CD4-positive, alpha-beta T cell treated with Interleukin-6 for 4 hours (primary cell): ENCODE measurements around the gene SLC66A2.

Experiments
- DNase-seq: peaks from one replicate; pipeline ENCODE4 v3.0.0-alpha.2; 2020; ENCODE audit warnings: mixed read lengths

Gene SLC66A2

DNA sequence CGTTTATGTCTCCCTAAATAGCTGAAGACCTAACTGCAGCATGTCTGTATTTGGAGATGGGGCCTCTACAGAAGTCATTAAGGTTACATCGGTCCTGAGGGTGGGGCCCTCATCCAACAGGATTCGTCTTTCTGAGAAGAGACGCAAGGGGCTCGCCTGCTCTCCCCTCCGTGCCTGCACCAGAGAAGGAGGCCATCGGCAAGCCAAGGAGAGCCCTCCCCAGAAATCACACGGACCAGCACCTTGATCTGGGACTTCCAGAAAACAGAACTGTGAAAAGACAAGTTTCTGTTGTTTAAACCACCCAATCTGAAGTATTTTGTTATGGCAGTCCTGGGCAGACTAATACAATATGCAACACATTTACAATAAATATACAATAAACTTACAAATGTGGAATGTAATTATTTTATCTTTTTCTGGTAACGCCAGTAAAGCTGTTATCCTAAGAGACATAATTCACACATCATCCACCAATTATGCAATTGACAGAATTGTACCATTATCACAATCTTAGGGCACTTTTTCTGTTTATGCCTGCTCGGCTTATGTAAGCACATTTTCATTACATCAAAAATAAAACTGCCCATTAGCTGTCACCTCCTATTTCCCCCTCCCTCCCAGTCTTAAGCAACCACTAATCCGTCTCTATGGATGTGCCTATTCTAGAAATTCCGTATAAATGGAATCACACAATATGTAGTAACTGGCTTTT, 19.1 kb upstream of the SLC66A2 start:
- no peak for DNase-seq

DNA sequence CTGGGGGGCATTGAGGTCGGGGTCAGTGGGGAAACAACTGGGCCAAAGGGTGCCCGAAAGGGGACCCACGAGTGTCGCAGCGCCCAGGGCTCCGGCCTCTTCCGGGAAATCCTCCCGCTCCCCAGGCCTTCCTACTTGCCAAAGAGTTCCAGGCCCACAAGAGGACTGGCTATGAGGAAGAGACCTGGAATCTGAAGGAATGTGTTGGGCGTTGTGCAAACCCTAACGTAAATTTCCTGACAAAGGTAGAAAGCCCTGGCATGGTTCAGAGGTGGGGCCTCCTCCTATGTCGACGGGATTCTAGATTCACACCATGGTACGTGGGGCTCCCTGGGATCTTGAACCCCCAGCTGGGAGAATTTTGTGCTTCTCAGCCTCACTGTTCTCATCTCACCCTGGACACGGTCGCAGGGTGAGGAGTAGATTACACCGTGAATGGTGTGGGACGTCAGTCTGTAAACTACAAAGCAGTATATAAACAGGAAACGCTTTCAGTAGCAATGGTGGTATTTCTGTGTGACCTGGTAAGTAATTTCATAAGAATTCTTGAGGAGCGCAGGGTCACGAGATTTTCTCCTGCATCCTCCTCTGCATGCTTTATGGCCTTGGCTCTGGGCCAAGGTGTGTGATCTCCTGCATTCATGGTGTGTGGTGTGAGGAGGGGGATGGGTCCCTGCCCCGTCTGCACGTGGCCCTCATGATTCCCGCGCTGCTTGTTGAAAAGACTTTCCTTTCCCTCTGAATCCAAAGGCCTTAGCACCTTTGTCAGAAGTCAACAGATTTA, 13.9 kb upstream of the SLC66A2 start:
- peak; percentile 47 for DNase-seq

DNA sequence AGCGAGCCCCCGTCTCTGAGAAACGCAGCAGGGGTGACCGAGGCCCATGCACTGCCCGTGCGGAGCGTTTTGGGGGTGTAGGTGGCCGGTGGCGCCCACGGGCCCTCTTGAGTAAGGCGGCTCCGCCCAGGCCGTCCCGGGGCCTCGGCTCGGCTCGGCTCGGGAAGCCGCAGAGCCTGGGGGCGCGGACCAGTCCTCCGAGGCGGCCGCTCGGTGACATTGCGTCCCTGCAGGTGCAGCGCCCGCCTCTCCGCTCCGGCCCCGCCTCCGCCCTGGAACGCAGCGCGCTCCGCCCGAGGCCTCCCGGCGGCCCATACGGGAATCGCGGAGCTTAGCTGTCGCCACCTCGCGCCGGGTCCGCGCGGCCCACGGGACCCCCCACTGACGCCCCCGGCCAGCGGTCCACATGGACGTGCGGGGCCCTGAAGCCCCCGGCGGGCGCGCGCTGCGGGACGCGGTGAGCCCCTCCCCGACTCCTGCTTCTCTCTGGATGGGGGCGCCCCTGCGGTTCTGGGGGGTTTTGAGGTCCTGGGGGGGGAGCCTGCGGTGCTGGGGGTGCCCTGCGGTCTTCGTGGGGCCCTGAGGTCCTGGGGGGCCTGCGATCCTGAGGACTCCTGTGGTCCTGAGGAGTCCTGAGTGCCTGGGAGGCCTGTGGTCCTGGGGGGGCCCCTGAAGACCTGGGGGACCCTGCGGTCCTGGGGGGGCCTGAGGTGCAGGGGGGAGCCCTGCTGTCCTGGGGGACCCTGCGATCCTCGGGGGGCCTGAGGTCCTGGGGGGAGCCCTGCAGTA, 13.1 kb upstream of the SLC66A2 start, which contains the start of gene HSBP1L1:
Gene HSBP1L1 (plus strand): TSS at position 314 of the 789 bp plus-strand sequence. CDS start 93 bp downstream, at position 407.
- DNase-seq, result peak; percentile 80

DNA sequence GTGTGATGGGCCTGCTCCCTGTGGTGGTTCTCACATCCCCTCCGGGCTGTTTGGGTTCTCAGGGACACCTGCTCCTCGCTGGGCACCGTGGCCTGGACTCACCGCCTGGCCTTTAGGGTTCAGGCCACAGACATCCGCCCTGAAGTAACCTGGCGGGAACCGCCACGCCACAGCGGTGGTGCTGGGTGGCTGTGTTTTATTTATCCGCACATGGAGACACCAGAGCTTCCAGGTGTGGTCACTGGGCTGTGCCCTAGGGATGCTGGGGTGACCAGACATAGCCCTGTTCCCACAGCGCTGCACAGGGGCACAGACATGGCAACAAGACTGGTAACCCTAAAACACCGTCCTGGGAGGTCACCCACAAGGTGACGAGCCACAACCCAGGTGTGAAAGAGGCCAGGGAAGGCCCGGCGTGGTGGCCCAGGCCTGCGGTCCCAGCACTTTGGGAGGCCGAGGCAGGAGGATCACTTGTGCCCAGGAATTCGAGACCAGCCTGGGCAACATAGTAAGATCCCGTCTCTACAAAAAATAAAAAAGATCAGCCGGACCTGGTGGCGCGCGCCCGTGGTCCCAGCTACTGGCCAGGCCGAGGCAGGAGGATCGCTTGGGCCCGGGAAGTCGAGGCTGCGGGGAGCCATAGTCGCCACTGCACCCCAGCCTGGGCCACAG, 12.3 kb upstream of the SLC66A2 start:
- DNase-seq, result no peak

- peak; percentile 35 for DNase-seq
These were observed 11.6 kb upstream of the SLC66A2 start for GRCh38 chr18:79962835-79963657.

DNA sequence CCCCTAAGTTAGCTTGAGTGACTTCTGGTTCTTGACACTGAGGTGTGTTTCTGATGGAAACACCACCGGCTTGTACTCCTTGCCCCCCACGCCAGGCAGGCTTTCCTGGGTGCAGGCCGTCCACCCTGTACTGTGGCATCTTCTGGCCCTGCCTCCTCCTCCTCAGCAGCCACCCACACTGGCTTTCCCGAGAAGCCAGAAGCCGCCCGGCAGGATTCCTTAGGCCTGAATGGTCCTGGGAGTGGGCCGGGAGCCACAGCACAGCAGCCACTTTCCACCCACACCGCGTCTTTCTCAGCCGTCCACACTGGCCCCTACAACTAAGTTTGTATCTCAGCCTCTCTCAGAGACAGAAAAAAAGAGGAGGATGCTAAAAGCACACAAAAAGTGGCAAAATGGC, 10.9 kb upstream of the SLC66A2 start:
- no peak for DNase-seq

GRCh38 chr18:79961527-79962291, 10.3 kb upstream of the SLC66A2 start:
- DNase-seq, result no peak

DNA sequence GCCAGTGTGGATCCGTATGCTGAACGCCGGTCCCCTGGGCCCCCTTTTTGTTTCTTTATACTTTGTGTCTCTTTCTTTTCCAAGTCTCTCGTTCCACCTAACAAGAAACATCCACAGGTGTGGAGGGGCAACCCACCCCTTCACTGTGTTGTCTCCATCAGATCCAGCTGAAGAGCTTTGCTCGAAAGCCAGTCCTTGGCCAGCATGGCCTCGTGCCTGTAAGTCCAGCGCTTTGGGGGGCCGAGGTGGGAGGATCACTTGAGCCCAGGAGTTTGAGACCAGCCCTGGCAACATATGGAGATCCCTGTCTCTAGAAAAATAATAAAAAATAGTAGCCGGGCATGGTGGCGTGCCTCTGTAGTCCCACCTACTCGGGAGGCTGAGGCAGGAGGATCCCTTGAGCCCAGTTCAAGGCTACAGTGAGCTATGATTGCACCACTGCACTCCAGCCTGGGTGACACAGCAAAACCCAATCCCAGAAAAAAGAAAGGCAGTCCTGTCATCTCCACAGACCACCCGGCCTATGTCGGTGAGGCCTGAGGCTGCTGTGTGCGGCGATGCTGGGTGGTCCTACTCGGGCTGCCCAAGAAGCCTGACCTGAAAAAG, 9.6 kb upstream of the SLC66A2 start:
- no peak for DNase-seq

DNA sequence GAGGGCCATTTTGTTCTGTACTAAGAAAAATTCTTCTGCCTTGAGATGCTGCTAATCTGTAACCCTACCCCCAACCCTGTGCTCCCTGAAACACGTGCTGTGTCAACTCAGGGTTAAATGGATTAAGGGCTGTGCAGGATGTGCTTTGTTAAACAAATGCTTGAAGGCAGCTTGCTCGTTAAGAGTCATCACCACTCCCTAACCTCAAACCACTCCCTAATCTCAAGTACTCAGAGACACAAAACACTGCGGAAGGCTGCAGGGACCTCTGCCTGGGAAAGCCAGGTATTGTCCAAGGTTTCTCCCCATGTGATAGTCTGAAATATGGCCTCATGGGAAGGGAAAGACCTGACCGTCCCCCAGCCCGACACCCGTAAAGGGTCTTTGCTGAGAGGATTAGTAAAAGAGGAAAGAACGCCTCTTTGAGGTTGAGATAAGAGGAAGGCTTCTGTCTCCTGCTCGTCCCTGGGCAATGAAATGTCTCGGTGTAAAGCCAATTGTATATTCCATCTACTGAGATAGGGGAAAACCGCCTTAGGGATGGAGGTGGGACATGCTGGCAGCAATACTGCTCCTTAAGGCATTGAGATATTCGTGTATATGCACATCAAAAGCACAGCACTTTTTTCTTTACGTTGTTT, 8.8 kb upstream of the SLC66A2 start:
- peak; percentile 17 for DNase-seq

- no peak for DNase-seq
These were observed 7.5 kb upstream of the SLC66A2 start for GRCh38 chr18:79958981-79959380.

DNA sequence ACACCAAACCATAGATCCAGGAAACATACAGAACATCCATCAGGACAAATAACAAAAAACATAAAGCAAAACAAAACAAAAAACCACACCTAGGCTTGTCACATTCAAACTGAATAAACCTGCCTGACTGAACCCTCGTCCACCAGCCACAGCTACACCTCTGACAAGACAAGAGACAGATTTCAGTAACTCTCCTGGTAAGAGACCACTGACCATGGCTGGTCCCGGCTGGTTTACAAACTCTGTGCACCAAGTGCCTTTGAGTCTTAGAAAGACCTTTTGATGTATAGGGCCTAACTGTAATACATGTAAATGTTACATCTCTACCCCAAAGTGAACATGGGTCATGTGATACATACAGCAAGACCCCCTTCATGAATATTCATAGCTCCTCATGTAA, 4.8 kb upstream of the SLC66A2 start:
- DNase-seq, result no peak

DNA sequence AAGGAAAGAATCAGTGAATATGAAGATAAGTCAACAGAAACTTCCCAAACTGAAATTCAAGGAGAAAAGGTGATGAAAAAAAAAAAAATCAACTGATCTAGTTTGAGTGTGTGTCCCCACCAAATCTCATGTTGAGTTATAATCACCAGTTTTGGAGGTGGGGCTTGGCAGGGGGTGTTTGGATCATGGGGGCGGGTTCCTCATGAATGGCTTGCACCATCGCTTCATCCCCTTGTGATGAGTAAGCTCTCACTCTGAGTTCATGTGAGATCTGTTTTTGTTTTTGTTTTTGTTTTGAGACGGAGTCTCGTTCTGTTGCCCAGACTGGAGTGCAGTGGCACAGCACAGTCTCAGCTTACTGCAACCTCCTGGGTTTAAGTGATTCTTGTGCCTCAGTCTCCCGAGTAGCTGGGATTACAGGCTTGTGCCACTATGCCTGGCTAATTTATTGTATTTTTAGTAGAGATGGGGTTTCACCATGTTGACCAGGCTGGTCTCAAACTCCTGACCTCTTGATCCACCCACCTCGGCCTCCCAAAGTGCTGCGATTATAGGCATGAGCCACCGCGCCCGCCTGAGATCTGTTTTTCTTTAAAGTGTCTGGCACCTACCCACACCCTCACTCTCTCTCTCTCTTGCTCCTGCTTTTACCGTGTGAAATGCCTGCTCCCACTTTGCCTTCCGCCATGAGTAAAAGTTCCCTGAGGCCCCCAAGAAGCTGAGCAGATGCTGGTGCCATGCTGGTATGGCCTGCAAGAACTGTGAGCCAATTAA, 4.0 kb upstream of the SLC66A2 start:
- DNase-seq, result no peak

DNA sequence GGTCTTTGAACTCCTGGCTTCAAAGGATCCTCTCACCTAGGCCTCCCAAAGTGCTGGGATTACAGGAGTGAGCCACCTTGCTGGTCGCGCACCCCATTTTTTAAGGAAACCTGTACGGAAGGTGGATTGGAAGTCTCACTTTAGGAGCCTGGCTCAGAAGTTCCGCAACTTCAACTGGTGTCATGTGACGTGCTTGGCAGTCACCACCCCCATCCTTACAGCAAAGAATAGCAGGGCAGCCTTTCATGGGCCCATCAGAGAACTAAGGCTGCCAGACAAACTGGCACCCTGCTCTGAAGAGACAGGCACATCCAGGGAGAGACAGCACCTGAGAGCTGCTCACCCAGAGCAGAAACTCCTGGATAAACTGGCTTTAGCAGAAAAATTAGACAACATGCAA, 3.3 kb upstream of the SLC66A2 start:
- no peak for DNase-seq

- DNase-seq, result no peak
These were observed 2.7 kb upstream of the SLC66A2 start for GRCh38 chr18:79953971-79954651.

DNA sequence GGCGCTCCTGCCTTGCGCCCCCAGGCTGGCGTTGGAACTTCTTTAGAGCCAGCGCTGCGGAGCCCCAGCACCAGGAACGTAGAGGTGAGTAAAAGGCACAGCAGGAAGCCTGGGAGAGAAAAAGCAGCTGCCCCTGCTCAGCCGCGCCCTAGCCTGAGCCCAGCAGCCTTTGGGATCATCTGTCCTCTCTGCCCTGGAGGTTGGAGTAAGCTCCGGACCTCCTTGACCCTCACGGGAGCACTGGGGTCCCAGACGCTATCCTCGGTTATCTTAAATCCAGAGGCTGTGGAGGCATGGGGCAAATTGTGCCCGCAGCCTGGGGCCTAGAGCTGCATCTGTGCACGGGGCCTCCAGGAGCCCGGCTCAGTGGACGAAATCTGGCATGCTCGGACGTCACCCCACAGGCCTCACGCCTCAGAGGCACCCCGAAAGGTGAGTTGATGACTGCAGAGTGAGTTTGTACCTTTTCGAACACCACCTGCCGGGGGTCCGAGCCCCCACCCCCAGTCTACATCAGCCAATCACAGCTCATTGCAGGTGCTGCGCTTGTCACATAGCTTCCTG, 1.6 kb upstream of the SLC66A2 start:
- no peak for DNase-seq

- DNase-seq, result no peak
These were observed 1.1 kb upstream of the SLC66A2 start for GRCh38 chr18:79952456-79952995.

DNA sequence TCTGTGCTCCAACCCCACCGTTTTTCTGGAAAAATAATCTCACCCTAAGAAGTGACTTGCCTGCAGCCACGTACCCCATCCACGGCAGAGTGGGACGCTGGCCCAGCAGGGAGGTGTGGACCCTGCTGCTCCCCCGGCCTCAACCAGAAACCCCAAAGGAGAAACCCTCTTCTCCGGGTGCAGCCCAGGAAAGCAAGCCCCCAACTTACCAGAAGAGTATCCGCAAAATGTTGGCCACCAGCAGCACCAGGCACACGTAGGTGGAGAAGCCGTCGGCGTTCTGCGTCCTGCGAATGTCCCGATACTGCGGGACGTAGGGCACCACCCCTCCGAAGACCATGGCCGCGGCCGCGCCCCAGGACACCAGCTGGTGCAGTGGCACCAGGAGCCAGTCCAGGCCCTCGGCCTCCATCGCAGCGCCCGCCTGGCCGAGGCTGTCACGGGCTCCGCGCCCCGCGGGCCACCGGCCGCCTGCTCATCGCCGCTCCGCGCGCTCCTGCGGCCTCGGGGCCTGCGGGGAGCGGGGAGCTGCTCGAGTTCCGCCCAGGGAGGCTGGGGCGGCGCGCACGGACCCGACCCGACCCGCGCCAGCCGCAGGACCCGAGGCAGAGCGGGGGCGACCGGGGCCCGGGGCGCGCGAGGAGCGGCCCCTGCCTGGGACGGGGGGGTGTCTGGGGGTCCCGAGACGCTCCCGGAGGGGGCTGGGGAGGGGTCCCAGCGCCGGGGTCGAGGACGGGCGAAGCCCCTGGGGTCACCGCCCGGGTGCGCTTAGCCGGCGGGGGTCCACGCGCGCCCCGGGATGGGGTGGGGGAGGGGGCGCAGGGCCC, 725 bp downstream of the SLC66A2 start:
- DNase-seq, result peak; percentile 38
